ENCODE measurements around the gene HDGFL1.

The HDGFL1 gene

DNA sequence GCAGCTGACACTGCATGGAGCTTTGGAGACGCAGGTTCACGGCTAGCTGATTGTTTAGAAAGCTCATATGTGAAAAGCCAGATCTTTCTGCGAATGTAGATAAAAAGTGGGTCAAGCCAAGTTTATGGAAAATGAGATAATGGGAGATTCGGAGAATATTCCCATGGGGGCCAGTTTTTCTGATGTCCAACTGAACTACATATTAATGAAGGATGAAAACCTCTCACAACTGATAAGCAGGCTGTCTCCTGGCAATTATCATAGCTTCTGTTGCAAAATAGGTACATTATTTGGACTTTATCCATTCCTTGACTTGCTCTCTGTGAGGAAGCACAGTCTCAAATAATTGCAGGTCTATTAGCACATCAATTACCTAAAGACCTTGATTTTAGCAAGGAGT lies 21.1 kb downstream of the HDGFL1 start:
- no peak for DNase-seq (ENCODE audit: low read depth in 2 of 2)

GRCh38 chr6:22593895-22594294 lies 24.5 kb downstream of the HDGFL1 start:
- no peak for DNase-seq (ENCODE audit: low read depth in 2 of 2)

GRCh38 chr6:22596011-22596410 lies 26.6 kb downstream of the HDGFL1 start:
- no peak for DNase-seq (ENCODE audit: low read depth in 2 of 2)

- no peak for DNase-seq (ENCODE audit: low read depth in 2 of 2)
These were observed 29.0 kb downstream of the HDGFL1 start for GRCh38 chr6:22598339-22598738.

GRCh38 chr6:22600059-22600458 lies 30.7 kb downstream of the HDGFL1 start:
- no peak for DNase-seq (ENCODE audit: low read depth in 2 of 2)

GRCh38 chr6:22601984-22602383 lies 32.6 kb downstream of the HDGFL1 start:
- DNase-seq (ENCODE audit: low read depth in 2 of 2), result no peak

- DNase-seq (ENCODE audit: low read depth in 2 of 2), result no peak
These were observed 36.4 kb downstream of the HDGFL1 start for GRCh38 chr6:22605736-22606135.

- DNase-seq (ENCODE audit: low read depth in 2 of 2), result no peak
These were observed 40.8 kb downstream of the HDGFL1 start for GRCh38 chr6:22610127-22610526.

DNA sequence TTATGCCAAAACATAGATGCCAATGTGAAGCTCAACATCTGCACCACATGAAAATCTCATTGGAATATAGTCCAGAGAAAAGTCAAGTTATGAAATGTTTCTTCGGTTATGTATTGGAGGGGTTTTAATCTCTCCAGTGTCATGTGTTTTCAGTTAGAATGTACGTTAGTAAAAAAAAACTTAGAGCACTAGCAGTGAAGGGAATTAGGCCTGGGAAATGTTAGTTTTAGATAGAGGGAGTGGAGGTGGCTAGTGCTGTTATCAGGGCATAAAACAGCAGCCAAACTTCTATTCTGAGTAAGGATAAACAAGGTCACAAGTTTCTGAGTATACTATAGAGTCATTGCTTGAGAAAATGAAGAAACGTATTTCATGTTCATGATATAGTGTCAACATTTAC lies 42.9 kb downstream of the HDGFL1 start:
- no peak for DNase-seq (ENCODE audit: low read depth in 2 of 2)

GRCh38 chr6:22613051-22613450 lies 43.7 kb downstream of the HDGFL1 start:
- no peak for DNase-seq (ENCODE audit: low read depth in 2 of 2)

DNA sequence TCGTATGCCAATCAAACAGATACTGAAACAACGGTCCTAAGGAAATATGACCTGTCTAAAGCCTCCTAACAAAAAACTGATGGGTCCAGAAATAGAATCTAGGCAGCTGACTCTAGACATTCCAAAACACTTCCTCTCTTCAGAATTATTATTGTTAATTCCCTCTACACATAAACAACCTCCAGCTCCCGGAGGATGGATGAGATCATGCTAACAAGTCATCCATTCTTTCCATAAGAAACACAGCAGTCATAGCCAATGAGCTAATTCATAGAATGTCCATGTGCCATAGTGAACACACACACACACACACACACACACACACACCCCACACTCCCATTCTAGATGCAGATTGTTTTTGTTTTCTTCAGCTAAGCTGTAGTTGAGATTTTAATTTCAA lies 44.3 kb downstream of the HDGFL1 start:
- DNase-seq (ENCODE audit: low read depth in 2 of 2), result no peak

- DNase-seq (ENCODE audit: low read depth in 2 of 2), result no peak
These were observed 45.2 kb downstream of the HDGFL1 start for GRCh38 chr6:22614547-22614946.

DNA sequence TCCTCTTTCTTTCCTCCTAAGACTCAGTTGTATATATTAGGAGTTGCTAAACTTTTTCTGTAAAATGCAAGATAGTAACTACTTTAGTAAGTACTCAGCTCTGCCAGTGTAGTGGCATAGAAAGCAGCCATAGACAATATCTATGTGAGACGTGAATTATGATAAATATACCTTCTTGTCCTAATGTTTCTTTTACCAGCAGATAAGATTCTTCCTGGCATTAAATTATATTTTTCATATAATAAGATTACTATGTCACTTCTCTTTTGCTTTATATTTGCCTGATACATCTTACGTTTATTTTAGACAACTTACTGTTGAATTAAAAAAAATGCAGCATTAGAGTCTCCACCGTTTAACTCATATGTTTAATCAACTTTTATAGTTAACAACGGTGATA lies 51.7 kb downstream of the HDGFL1 start:
- DNase-seq (ENCODE audit: low read depth in 2 of 2), result no peak

Measured in stimulated activated CD4-positive, alpha-beta T cell treated with anti-CD3 and anti-CD28 coated beads, Interleukin-1b, Interleukin-23, amount 100 ng/mL, for 4 hours (primary cell).